HepG2 (cell line): ENCODE data around the gene NR5A2. TPM values are rescaled to one million over a fixed set of nuclear protein-coding genes. Genes with fewer than 3 reads are reported as not detected.

Experiments used
- ATAC-seq: fragments of 200-7000 bp; cut with Tn5 transposase; 3 replicates; pipeline ENCODE4 v1.9.1; 2020; ENCODE audit warnings: mild to moderate bottlenecking, moderate library complexity
- BruUV-seq: library from RNA; stranded (reverse); fragments of 400-500 nt; replicated peaks from 2 replicates; lab custom pipeline; 2021; lab: Mats Ljungman, UMichigan
- CTCF ChIA-PET: fragments of 300-600 bp; formaldehyde crosslinking; extraction: SDS; loops from one replicate; lab custom pipeline; 2021; ENCODE audit warnings: low total read pairs, inconsistent platforms, low intra/inter-chr PET ratio; lab: Yijun Ruan, JAX
- POLR2A ChIA-PET: fragments of 350-600 bp; sonication (Branson Sonifier 250); formaldehyde crosslinking; loops from one replicate; lab custom pipeline; 2020; ENCODE audit warnings: antibody characterized with exemption, inconsistent platforms; lab: Yijun Ruan, JAX
- DNase-seq: peaks from one replicate; pipeline ENCODE4 v3.0.0-alpha.2; 2015; ENCODE audit warnings: low spot score
- FAIRE-seq: peaks from 3 replicates; lab custom pipeline; 2011; peaks lifted over from hg19 to GRCh38; lab: Jason Lieb, UNC
- H2AFZ ChIP-seq: one replicate; pipeline ENCODE4 v1.6.1; 2011; ENCODE audit warnings: low read length, inconsistent platforms
- H3K27ac ChIP-seq: fragments of 300-600 bp; 3 replicates; pipeline ENCODE4 v1.8.0; 2011; ENCODE audit warnings: mixed run types, mild to moderate bottlenecking, mixed read lengths, low read length, inconsistent platforms; ENCODE audit not compliant: insufficient read depth; ENCODE audit errors: extremely low read length
- H3K27me3 ChIP-seq, 2 experiments: fragments of 200-600 bp in 1 of 2; 2 replicates in 1 of 2; 3 replicates in 1 of 2; pipeline versions ENCODE4 v1.6.0 to v1.8.0; 2011; ENCODE audit warnings: low read length in 2 of 2, mild to moderate bottlenecking in 2 of 2, moderate library complexity in 2 of 2, inconsistent platforms in 1 of 2; ENCODE audit not compliant: insufficient read depth in 2 of 2, control insufficient read depth in 1 of 2
- H3K36me3 ChIP-seq, 2 experiments: fragments of 200-600 bp in 1 of 2; replicated peaks in 1 of 2; 2 replicates in 1 of 2; 3 replicates in 1 of 2; pipeline versions ENCODE4 v1.5.1 to v1.8.0; 2011; ENCODE audit warnings: low read length in 2 of 2, inconsistent platforms in 1 of 2; ENCODE audit not compliant: insufficient read depth in 2 of 2, control insufficient read depth in 1 of 2
- H3K4me1 ChIP-seq: 2 replicates; pipeline ENCODE4 v1.5.1; 2012; ENCODE audit warnings: low read length, inconsistent platforms; ENCODE audit not compliant: insufficient read depth
- H3K4me2 ChIP-seq: 2 replicates; pipeline ENCODE4 v1.6.0; 2011; ENCODE audit warnings: low read depth, low read length, inconsistent platforms
- H3K4me3 ChIP-seq, 3 experiments: fragments of 200-600 bp in 1 of 3; sonication (generic), shearing (Covaris generic) in 1 of 3; replicated peaks in 1 of 3; 2 replicates each; pipeline ENCODE4 v1.5.1; 2011 to 2016; ENCODE audit warnings: low read length in 3 of 3, inconsistent platforms in 2 of 3, low read depth in 2 of 3, mild to moderate bottlenecking in 2 of 3, control low read depth in 1 of 3, mixed read lengths in 1 of 3; ENCODE audit not compliant: insufficient read depth in 1 of 3
- H3K79me2 ChIP-seq: one replicate; pipeline ENCODE4 v1.6.1; 2011; ENCODE audit warnings: low read length, inconsistent platforms; ENCODE audit not compliant: insufficient read depth
- H3K9ac ChIP-seq: 2 replicates; pipeline ENCODE4 v1.6.0; 2011; ENCODE audit warnings: mild to moderate bottlenecking, low read depth, low read length, inconsistent platforms; ENCODE audit not compliant: insufficient read depth
- H3K9me3 ChIP-seq: 2 replicates; pipeline ENCODE4 v1.5.1; 2012; ENCODE audit warnings: mild to moderate bottlenecking, low read length
- H4K20me1 ChIP-seq: 2 replicates; pipeline ENCODE4 v1.6.0; 2011; ENCODE audit warnings: inconsistent platforms, mild to moderate bottlenecking, low read length, moderate library complexity; ENCODE audit not compliant: insufficient read depth
- CTCF ChIP-seq: sonication (generic); formaldehyde crosslinking; IDR thresholded peaks from 2 replicates; pipeline ENCODE4 v1.5.0; 2020; ENCODE audit warnings: mild to moderate bottlenecking, missing genetic modification reagents, moderate library complexity
- NFE2L2 ChIP-seq: fragments of 150-350 bp; IDR thresholded peaks from 2 replicates; pipeline ENCODE4 v1.6.1; 2014; ENCODE audit warnings: low read length
- RAD21 ChIP-seq: fragments of 450-650 bp; formaldehyde crosslinking; IDR thresholded peaks from 2 replicates; pipeline ENCODE4 v1.5.0; 2020; ENCODE audit warnings: mild to moderate bottlenecking
- SMC3 ChIP-seq: IDR thresholded peaks from 2 replicates; pipeline ENCODE4 v1.6.1; 2011; ENCODE audit warnings: low read length, improper control_type of control experiment
- SNAPC4 ChIP-seq: sonication (generic); formaldehyde crosslinking; IDR thresholded peaks from 2 replicates; pipeline ENCODE4 v1.4.0; 2020; ENCODE audit warnings: mild to moderate bottlenecking, missing genetic modification reagents
- SRY ChIP-seq: sonication (generic); formaldehyde crosslinking; IDR thresholded peaks from 2 replicates; pipeline ENCODE4 v1.8.0; 2022; ENCODE audit warnings: mild to moderate bottlenecking, missing genetic modification reagents
- STAG1 ChIP-seq: sonication (generic); formaldehyde crosslinking; IDR thresholded peaks from 2 replicates; pipeline ENCODE4 v1.4.0; 2020; ENCODE audit warnings: missing genetic modification reagents
- ZMYM3 ChIP-seq: sonication (generic); formaldehyde crosslinking; IDR thresholded peaks from 2 replicates; pipeline ENCODE4 v1.5.1; 2020; ENCODE audit warnings: mild to moderate bottlenecking, missing genetic modification reagents
- ZNF44 ChIP-seq: sonication (generic); formaldehyde crosslinking; IDR thresholded peaks from 2 replicates; pipeline ENCODE4 v1.5.1; 2020; ENCODE audit warnings: mild to moderate bottlenecking, missing genetic modification reagents
- ZNF646 ChIP-seq: sonication (generic); formaldehyde crosslinking; IDR thresholded peaks from 2 replicates; pipeline ENCODE4 v1.9.0; 2021; ENCODE audit warnings: mild to moderate bottlenecking, missing genetic modification reagents
- WGBS: methylation state at CpG from one replicate; pipeline ENCODE4 v1.1.6; 2017; ENCODE audit warnings: low lambda C conversion rate; 5-methylcytosine and 5-hydroxymethylcytosine counted together
- in situ Hi-C: cut with HindIII; loops from 2 replicates; pipeline ENCODE4 v1.10.0; 2017; ENCODE audit warnings: low pct_unique_long_range_greater_than_20kb; ENCODE audit not compliant: extremely low pct_ligation_motif_present
- intact Hi-C: fragments of 100-400 bp; cut with micrococcal nuclease; formaldehyde crosslinking; loops from one replicate; pipeline ENCODE4 v1.10.0; 2022; ENCODE audit not compliant: unreplicated experiment
- polyA plus RNA-seq, 8 experiments: library from polyadenylated mRNA; depleted of rRNA in 3 of 8; stranded (reverse) in 7 of 8; unstranded in 1 of 8; fragments of >200 nt; fragmentation: Illumina TruSeq in 4 of 8; extraction: Trizol in 4 of 8; gene quantifications; 2 replicates each; pipeline versions ENCODE4 v1.2.1 to v1.2.3, GENCODE V29; 2011 to 2016; ENCODE audit warnings: low read depth in 4 of 8, missing spikeins in 1 of 8, mixed read lengths in 1 of 8; ENCODE audit not compliant: insufficient read depth in 1 of 8
- total RNA-seq, 5 experiments: library from RNA; depleted of rRNA; stranded (reverse); fragments of >200 nt; fragmentation: Illumina TruSeq; extraction: Trizol; gene quantifications; 2 replicates each; pipeline ENCODE4 v1.2.3, GENCODE V29; 2016; ENCODE audit warnings: low read depth in 1 of 5

Gene NR5A2
- total and polyA plus RNA-seq, 2 of the 13 experiments (the other 11 are each of a cell fraction or from before 2014, with no cell fraction given), result 0.24 to 2.8 TPM

- DNase-seq (peak; percentile 61), ATAC-seq (peak; percentile 94), FAIRE-seq (peak; percentile 39)
- no peak overlapping the region for H3K9ac ChIP-seq
- H3K36me3 ChIP-seq, result no peaks in the 10 kb centered on the region
- 26% methylated on average over 4 of the region's 4 CpGs for WGBS
- H3K9me3 ChIP-seq, result no peaks in the 10 kb centered on the region
- no TSS peak for BruUV-seq
- in situ Hi-C loops (loop anchor here (10.0 kb wide), 1 partner anchor 375 kb away; no protein-coding TSS in a partner anchor), intact Hi-C loops (loop anchor here (1.0 to 10.0 kb wide), 4 partner anchors 137 to 371 kb away; no protein-coding TSS in a partner anchor)
- no peaks in the 10 kb centered on the region for H3K79me2 ChIP-seq
- no peaks in the 10 kb centered on the region for H3K4me1 ChIP-seq
- H2AFZ ChIP-seq, result no peak overlapping the region
- H3K27ac ChIP-seq, result no peak overlapping the region
- POLR2A ChIA-PET, result no interaction called here
- no peaks in the 10 kb centered on the region for H4K20me1 ChIP-seq
- no peak for TF ChIP-seq SNAPC4
- TF ChIP-seq NFE2L2, result peak; percentile 77
- peak; percentile 60 for TF ChIP-seq SMC3
- peak; percentile 73 for TF ChIP-seq CTCF
- 0 out of 2 replicates have a peak, but pooled peaks have one; percentile 17 for TF ChIP-seq RAD21 (CRISPR knock-in tag)
- TF ChIP-seq STAG1 (CRISPR knock-in tag), result peak; percentile 77
- TF ChIP-seq ZNF646 (CRISPR knock-in tag), result peak; percentile 54; the same call in 1 of the 2 replicates
- TF ChIP-seq ZNF44 (CRISPR knock-in tag), result no peak
- no peak for TF ChIP-seq SRY (CRISPR knock-in tag)
- TF ChIP-seq ZMYM3 (CRISPR knock-in tag), result no peak
- CTCF ChIA-PET, result interaction anchor here (0.8 to 2.0 kb wide), 4 partner anchors 168 to 370 kb away, joined by 3 to 15 read pairs (median 6); no protein-coding TSS in a partner anchor
- H3K4me2 ChIP-seq, result no peak overlapping the region
- no peaks in the 10 kb centered on the region; a peak in 1 of 5 replicates for H3K27me3 ChIP-seq
- no peak overlapping the region for H3K4me3 ChIP-seq
Observed at GRCh38 chr1:200139661-200140250, 112.2 kb downstream of the NR5A2 start.
